ENCODE results near the gene FAM156B. TPM values are rescaled to one million over a fixed set of nuclear protein-coding genes. Genes with fewer than 3 reads are reported as not detected.
"Not testable (repeated sequence)": the region's sequence is repeated elsewhere in the genome, so short reads cannot be mapped to it uniquely, and the experiment has no call there.

FAM156B gene
- total and polyA plus RNA-seq, 9 donors, result 15.0 to 25.9 (median 21.0) TPM

- H3K4me3 ChIP-seq (ENCODE audit: low read length); H3K27ac ChIP-seq (ENCODE audit: low read length); H3K9me3 ChIP-seq (replicated peaks; ENCODE audit: control insufficient read depth, low read depth, low read length); H3K36me3 ChIP-seq (ENCODE audit: control insufficient read depth, insufficient read depth, low read length); H3K4me1 ChIP-seq (ENCODE audit: control insufficient read depth, insufficient read depth, low read length); DNase-seq; H3K27me3 ChIP-seq (ENCODE audit: control insufficient read depth, insufficient read depth, low read length): not testable (repeated sequence)
- WGBS (ENCODE audit: insufficient coverage), result no CpG with 5 or more reads among the region's 16 CpGs
Observed at GRCh38 chrX:52947501-52947900, 50.4 kb downstream of the FAM156B start.

DNA sequence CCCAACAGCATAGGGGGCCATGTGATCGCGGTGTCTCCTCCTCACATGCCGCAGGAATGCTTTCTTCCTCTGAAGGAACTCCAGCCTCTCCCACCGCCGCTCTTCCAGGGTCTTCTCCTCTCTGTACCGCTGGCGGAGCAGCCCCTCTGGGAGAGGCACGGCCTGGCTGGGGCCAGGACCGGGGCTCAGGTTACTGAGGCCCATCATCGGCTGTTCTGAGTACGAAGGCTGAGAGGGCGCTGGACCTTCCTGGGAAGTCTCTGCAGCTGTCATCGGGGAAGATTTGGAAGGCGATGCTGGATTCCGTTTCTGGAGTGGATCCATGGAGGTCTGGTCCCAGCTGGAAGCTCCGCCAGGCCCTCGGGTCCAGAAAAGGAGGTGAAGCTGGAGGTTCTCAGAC, 51.1 kb downstream of the FAM156B start:
- not testable (repeated sequence) for H3K36me3 ChIP-seq (ENCODE audit: control insufficient read depth, insufficient read depth, low read length); DNase-seq; H3K27me3 ChIP-seq (ENCODE audit: control insufficient read depth, insufficient read depth, low read length); H3K4me3 ChIP-seq (ENCODE audit: low read length); H3K9me3 ChIP-seq (replicated peaks; ENCODE audit: control insufficient read depth, low read depth, low read length); H3K4me1 ChIP-seq (ENCODE audit: control insufficient read depth, insufficient read depth, low read length); H3K27ac ChIP-seq (ENCODE audit: low read length)
- WGBS (ENCODE audit: insufficient coverage), result no CpG with 5 or more reads among the region's 17 CpGs

- H3K4me3 ChIP-seq (ENCODE audit: low read length); DNase-seq; H3K4me1 ChIP-seq (ENCODE audit: control insufficient read depth, insufficient read depth, low read length); H3K9me3 ChIP-seq (replicated peaks; ENCODE audit: control insufficient read depth, low read depth, low read length); H3K27me3 ChIP-seq (ENCODE audit: control insufficient read depth, insufficient read depth, low read length); H3K27ac ChIP-seq (ENCODE audit: low read length); H3K36me3 ChIP-seq (ENCODE audit: control insufficient read depth, insufficient read depth, low read length): not testable (repeated sequence)
- WGBS (ENCODE audit: insufficient coverage), result no CpG with 5 or more reads among the region's 4 CpGs
Observed at GRCh38 chrX:52949325-52949724, 52.2 kb downstream of the FAM156B start.

GRCh38 chrX:52949884-52950283, 52.8 kb downstream of the FAM156B start:
- WGBS (ENCODE audit: insufficient coverage), result no CpG with 5 or more reads among the region's 10 CpGs
- not testable (repeated sequence) for DNase-seq

More at GRCh38 chrX:52949884-52950283, 52.8 kb downstream of the FAM156B start:
- H3K4me3 ChIP-seq (ENCODE audit: low read length); H3K9me3 ChIP-seq (replicated peaks; ENCODE audit: control insufficient read depth, low read depth, low read length); H3K27me3 ChIP-seq (ENCODE audit: control insufficient read depth, insufficient read depth, low read length); H3K36me3 ChIP-seq (ENCODE audit: control insufficient read depth, insufficient read depth, low read length); H3K27ac ChIP-seq (ENCODE audit: low read length); H3K4me1 ChIP-seq (ENCODE audit: control insufficient read depth, insufficient read depth, low read length): not testable (repeated sequence)

Other genes with a start within 250 kb of the FAM156B start
- gene SSX7, start 242.4 kb upstream of the FAM156B start, total RNA-seq, result not detected
- under 1 TPM in 1 of 8 donors, not detected in 7; 0.13 TPM for gene SSX7, start 242.4 kb upstream of the FAM156B start, polyA plus RNA-seq (ENCODE audit: insufficient read depth in 1 of 8, insufficient read length in 8 of 8, low replicate concordance in 1 of 8)
- not detected for gene SSX2, start 190.2 kb upstream of the FAM156B start, total RNA-seq
- not detected for gene SSX2, start 190.2 kb upstream of the FAM156B start, polyA plus RNA-seq (ENCODE audit: insufficient read depth in 1 of 8, insufficient read length in 8 of 8, low replicate concordance in 1 of 8)
- gene SSX2B, start 146.1 kb upstream of the FAM156B start, total RNA-seq, result not detected
- not detected for gene SSX2B, start 146.1 kb upstream of the FAM156B start, polyA plus RNA-seq (ENCODE audit: insufficient read depth in 1 of 8, insufficient read length in 8 of 8, low replicate concordance in 1 of 8)
- gene SPANXN5, start 99.9 kb upstream of the FAM156B start, total RNA-seq, result not detected
- gene SPANXN5, start 99.9 kb upstream of the FAM156B start, polyA plus RNA-seq (ENCODE audit: insufficient read depth in 1 of 8, insufficient read length in 8 of 8, low replicate concordance in 1 of 8), result not detected
- not detected for gene XAGE5, start 86.0 kb upstream of the FAM156B start, total RNA-seq
- not detected for gene XAGE5, start 86.0 kb upstream of the FAM156B start, polyA plus RNA-seq (ENCODE audit: insufficient read depth in 1 of 8, insufficient read length in 8 of 8, low replicate concordance in 1 of 8)
- gene XAGE3, start 29.2 kb upstream of the FAM156B start, total RNA-seq, result 0.18 TPM
- gene XAGE3, start 29.2 kb upstream of the FAM156B start, polyA plus RNA-seq (ENCODE audit: insufficient read depth in 1 of 8, insufficient read length in 8 of 8, low replicate concordance in 1 of 8), result under 1 TPM in 1 of 8 donors, not detected in 7; 0.56 TPM
- gene FAM156A, start 61.2 kb downstream of the FAM156B start, total RNA-seq, result 22.3 TPM
- 10 to 100 TPM; 19.3 to 34.2 (median 27.3) TPM for gene FAM156A, start 61.2 kb downstream of the FAM156B start, polyA plus RNA-seq (ENCODE audit: insufficient read depth in 1 of 8, insufficient read length in 8 of 8, low replicate concordance in 1 of 8)
- gene GPR173, start 151.5 kb downstream of the FAM156B start, total RNA-seq, result 4.4 TPM
- gene GPR173, start 151.5 kb downstream of the FAM156B start, polyA plus RNA-seq (ENCODE audit: insufficient read depth in 1 of 8, insufficient read length in 8 of 8, low replicate concordance in 1 of 8), result 10 to 100 TPM in 2 of 8 donors, 1 to 10 TPM in 6; 5.7 to 11.3 (median 9.2) TPM
- 9.5 TPM for gene TSPYL2, start 185.0 kb downstream of the FAM156B start, total RNA-seq
- 10 to 100 TPM; 13.2 to 16.5 (median 13.9) TPM for gene TSPYL2, start 185.0 kb downstream of the FAM156B start, polyA plus RNA-seq (ENCODE audit: insufficient read depth in 1 of 8, insufficient read length in 8 of 8, low replicate concordance in 1 of 8)
- gene KANTR, start 196.8 kb downstream of the FAM156B start, total RNA-seq, result 11.0 TPM
- gene KANTR, start 196.8 kb downstream of the FAM156B start, polyA plus RNA-seq (ENCODE audit: insufficient read depth in 1 of 8, insufficient read length in 8 of 8, low replicate concordance in 1 of 8), result 10 to 100 TPM in 2 of 8 donors, 1 to 10 TPM in 6; 4.3 to 18.2 (median 7.8) TPM

All from muscle of leg (tissue), 11 donors.